Measurements from ENCODE around the gene SLC2A9.

DNA sequence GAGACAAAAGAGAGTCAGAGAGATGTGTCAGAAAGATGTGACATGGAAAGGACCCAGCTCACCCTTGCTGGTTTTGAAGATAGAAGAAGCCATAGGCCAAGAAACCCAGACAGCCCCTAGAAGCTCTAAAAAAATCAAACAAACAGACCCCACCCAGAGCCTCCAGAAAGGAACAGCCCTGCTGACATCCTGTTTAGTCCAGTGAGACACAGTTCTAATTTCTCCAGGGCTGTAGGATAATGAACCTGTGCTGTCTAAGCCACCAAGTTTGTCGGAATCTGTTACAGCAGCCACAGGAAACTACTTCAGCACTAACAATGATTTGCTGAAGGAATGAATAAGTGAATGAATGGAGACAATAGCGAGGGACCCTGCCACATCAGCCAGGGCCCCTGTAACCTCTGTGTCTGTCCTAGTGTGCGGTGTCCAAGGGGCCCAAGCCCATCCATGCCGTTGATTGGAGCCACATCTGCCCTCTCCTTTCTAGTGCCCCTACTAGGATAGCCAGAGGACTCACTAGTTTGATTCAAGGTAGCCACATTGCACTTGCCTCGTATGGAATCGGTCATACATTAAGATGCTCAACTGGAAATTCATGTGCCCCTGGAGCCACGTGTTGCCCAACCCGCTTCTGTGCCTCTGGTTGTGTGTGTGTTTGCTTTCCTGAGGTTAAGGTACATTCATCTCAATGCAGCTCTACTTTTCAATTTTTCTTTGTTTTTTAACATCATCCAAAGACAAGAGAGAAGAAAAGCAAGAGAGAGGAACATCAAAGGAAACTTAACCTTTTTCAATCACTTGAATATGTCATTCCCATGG lies 32.5 kb upstream of the SLC2A9 start:
- no peak for TF ChIP-seq ZNF274 (IDR thresholded peaks at IDR 0.05; ENCODE audit: low read depth, low read length)
- TF ChIP-seq YY1 (IDR thresholded peaks at IDR 0.05; ENCODE audit: insufficient read depth, insufficient read length): no peak

Measured in NT2/D1 (cell line).